NCI-H510A treated with DMSO at 0.1 percent for 48 hours (cell line): Measurements from ENCODE around the gene PPIL6.
"Not testable (repeated sequence)": the region's sequence is repeated elsewhere in the genome, so short reads cannot be mapped to it uniquely, and the experiment has no call there.

Experiments used
- DNase-seq: peaks from one replicate; lab custom pipeline; 2025; lab: John Stamatoyannopoulos, UW

The PPIL6 gene

DNA sequence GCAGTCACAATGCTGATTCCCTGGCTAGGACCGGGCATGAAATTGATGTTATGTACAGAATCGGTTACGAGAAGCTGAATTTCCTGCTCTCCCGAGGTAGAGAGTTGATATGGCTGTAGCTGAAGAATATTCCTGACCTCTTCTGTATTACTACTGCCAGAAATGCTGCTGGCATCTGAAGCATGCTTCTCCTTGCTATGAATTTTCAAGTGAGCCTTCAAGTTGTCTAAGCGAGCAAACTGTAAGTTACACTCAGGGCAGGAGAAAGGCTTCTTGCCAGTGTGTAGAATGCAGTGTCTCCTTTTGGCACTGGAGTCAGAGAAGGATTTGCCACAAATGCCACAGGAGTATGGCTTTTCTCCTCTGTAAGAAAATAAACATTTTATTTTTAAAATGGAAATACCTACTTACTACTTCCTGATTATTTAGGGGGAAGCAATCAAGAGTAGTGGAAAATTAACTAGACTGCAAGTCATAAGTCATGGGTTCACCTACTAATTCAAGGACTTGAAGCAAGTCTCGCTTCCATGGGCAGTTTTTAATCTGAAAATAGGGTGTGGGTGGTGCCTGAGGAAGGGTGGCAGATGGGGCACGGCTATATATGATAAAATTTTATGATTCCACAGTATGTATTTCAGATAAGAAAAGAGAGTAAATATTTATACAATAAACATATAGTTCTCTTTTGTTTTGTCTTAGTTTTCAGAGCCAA, 25.9 kb upstream of the PPIL6 start:
- DNase-seq = no peak

- DNase-seq = peak; percentile 57
Observed at GRCh38 chr6:109465772-109466171, 25.3 kb upstream of the PPIL6 start.

GRCh38 chr6:109461733-109462526, 21.5 kb upstream of the PPIL6 start:
- DNase-seq = no peak

DNA sequence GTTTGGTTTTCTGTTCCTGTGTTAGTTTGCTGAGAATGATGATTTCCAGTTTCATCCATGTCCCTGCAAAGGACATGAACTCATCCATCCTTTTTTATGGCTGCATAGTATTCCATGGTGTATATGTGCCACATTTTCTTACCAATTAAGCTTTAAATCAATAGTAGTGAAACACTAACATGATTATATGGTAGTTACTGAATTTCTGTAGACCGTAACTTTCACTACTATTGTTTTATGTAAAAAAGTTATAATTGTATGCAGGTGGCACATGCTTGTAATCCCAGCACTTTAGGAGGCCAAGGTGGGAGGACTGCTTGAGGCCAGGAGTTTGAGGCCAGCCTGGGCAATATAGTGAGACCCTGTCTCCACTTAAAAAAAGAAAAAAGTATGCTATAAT, 20.8 kb upstream of the PPIL6 start:
- not testable (repeated sequence) for DNase-seq

GRCh38 chr6:109460161-109460829, 19.9 kb upstream of the PPIL6 start:
- DNase-seq = no peak

DNA sequence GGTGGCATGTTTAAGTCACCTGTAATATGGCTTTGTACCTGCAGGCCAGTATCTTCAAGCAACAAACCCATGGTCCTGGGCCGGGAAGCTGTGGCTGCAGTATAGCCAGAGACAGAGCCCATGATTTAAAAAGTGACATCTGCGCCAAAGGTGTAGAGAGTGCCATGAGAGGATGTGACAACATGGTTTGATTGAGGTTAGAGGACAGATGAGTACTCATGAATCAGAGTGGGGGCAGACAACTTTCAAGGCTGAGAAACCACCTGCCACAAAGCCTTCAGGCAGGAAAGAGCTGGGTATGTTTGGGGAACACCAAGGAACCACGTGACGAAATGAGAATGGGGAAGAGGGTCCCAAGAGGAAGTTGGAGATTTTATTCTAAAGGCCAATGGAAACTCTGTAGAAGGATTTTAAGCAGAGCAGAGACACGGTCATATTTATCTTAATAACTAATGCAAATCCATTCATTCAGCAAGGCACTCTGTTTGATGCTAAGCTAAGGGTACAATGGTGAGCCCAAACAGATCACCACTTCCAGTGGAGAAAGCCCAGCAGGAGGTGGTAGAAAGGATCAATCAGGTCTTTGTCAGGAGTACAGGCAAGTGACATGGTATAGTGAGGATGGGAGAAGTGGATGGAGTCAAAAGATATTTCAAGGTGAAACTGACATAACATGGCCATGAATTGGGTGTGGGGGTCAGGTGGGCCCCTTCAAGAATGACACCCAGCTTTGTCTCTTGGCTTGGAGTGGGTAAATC, 18.5 kb upstream of the PPIL6 start:
- peak; percentile 24 for DNase-seq

DNA sequence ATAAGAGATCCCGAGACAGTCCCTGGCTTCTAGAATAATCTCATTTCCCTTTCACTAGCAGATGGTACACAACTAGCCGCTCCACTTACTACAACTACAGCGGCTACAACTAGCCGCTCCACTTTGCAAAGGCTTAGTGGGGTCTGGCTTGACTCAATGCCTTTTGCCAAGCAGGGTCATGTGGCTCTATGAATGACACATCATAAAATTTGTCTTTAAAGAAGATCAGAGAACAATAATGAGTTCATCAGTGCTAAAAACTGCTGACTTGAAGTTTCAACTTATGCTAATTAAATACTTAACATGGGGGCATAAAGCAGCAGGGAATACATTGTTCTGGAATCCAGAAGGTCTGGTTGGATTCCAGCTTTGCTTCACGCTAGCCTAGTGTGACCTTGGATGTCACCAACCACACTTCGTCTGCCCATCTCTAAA, 17.2 kb upstream of the PPIL6 start:
- no peak for DNase-seq

DNA sequence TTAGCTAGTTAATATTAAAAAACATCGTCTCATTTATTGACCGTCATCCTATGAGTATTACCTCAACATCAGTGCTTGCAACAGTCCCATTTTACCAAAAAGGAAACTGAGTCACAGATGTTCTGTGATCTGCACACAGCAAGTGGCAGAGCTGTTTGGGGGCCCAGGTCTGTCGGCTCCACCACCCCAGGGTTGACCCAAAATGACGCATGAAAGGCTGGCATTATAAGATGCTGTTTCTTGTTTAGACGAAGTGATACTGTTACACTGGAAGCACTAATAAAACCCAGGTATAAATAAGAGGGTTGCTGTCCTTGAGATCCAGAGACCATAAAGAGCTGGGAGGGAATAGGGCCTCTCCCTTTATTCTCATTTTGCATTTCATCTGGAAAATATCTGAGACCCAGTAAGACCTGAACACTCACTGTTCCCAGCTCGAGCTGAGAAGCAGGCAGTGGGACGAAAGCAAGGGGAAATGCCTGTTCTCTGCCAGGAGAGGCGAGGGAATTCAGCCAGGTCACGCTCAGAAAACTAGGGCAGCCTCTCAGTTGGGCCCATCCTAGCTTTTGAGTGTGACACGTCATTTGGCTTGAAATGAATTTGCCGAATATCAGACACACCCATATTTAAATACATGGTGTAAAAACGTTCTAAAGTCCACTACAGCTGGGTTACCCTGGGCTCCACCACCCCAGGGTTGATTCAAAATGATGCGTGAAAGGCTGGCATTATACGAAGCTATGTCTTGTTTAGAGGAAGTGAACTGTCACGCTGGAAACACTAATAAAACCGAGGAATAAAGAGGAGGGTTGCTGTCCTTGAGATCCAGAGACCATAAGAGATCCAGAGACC, 16.5 kb upstream of the PPIL6 start:
- DNase-seq = no peak

GRCh38 chr6:109456111-109456583, 15.7 kb upstream of the PPIL6 start:
- no peak for DNase-seq

- no peak for DNase-seq
Observed at GRCh38 chr6:109455437-109456110, 15.1 kb upstream of the PPIL6 start, which contains the start of gene MICAL1. MICAL1 (minus strand) TSS chr6:109455772; CDS start chr6:109454196, 1,576 bp downstream.

- DNase-seq = no peak
Observed at GRCh38 chr6:109454496-109455436, 14.3 kb upstream of the PPIL6 start.

DNA sequence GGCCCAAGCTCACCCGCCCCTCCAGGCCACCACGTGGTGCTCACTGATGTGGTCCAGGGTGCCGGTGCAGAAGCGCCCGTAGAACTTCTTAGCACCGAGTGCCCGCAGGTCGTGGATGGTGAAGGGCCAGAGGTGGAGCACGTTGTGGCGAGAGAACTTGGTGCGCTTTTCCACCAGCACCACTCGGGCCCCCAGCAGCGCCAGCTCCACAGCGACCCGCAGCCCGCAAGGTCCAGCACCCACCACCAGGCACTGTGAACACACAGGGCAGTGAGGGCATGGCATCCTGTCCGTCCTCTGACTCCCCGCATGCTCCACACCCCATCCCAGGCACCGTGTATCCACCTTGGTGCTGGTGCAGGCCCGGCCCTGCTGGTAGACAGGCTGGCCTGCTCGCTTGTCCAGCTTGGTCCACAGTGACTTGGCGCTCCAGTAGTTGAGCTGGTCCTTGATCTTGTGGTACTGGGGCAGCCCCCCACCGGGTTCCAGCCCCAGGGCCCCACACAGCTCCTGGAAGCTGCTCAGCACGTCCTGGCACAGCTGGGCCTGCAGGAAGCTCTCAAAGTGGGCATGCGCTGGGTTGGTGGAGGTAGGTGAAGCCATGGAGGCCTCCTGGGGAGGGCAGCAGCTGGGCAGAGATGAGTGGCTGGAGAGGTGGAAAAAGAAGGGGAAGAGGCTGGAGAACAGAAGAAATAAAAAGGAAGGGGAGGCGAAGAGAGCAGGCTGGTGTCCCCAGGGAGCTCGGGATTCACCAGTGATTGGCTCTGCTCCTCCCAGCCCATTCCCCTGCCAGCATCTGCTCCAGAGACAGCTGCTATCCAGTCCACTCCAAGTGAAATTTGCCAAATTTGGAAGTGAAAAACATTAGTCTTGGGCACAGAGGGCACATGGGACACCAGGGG, 13.4 kb upstream of the PPIL6 start:
- DNase-seq = no peak

GRCh38 chr6:109453156-109453555, 12.7 kb upstream of the PPIL6 start:
- DNase-seq = no peak

GRCh38 chr6:109452181-109452580, 11.8 kb upstream of the PPIL6 start:
- DNase-seq = no peak

DNA sequence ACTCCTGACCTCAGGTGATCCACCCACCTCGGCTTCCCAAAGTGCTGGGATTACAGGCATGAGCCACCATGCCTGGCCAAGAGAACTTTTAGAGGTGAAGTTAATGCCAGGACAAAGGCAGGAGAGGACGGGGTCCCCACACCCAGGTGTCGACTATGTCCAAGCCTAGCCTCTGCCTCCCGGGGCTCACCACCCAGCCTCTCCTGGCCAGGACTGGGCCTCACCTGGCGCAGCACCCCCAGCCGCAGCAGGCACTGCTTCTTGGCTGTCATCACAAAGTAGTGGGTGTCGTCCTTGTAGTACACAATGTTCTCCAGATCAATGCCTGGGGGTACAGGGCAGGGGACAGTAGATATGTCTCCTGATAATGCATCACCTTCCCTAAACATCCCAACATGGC, 10.9 kb upstream of the PPIL6 start:
- no peak for DNase-seq

GRCh38 chr6:109450801-109451200, 10.4 kb upstream of the PPIL6 start:
- DNase-seq = no peak

- no peak for DNase-seq
Observed at GRCh38 chr6:109449795-109450673, 9.6 kb upstream of the PPIL6 start.
